Activated T-helper 9 cell treated with anti-CD3 and anti-CD28 coated beads, Interleukin-2, amount 50 U/mL, for 16 hours (primary cell): Measurements from ENCODE around the gene GMDS.

Experiments used
- DNase-seq: peaks from one replicate; pipeline ENCODE4 v3.0.0-alpha.2; 2020; ENCODE audit warnings: low read depth

The GMDS gene

DNA sequence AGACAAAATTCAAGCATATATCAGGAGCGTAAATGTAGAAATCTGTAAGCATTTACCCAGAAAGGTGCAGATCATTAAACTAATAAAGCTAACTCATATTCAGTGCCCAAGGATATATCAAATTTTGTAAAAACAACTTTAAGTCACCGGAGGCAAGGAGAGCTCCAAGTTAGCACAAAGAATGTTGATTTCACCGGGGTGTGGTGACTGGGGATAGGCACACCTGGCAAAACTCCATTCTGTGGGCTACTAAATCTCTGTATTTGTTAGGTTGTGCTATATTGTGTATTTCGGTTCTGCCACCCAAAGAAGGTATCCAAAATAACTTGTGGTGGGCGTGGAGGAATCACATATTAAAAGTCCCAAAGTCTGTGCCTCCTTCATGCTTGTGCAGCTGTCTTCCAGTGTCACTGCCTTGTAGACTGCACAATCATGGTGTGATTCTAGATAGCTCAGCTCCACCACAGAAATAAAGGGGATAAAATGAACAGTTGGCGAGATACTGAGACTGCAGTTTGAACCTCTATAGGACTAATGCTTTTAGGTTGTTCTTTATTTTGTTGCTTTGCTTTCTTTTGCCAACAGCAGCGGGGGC lies 111.6 kb downstream of the GMDS start:
- DNase-seq = no peak

DNA sequence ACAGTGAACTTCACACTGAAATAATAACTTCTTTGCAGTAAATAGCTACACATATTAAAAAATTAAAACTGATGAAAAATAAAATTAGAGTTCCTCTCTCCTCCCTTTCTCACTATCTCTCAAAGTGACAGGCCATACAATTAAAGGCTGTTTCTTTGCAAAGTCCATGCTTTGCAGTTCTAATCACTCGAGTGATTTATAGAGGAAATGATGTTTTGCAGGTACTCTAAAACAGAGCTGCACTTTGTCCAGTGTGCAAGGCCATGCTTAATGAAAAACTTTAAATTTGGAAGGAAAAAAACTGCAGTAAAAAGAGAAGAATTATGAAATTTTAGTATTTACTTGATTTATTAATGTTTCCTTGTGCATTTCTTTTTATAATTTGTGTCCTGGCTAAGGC lies 112.5 kb downstream of the GMDS start:
- DNase-seq = no peak

DNA sequence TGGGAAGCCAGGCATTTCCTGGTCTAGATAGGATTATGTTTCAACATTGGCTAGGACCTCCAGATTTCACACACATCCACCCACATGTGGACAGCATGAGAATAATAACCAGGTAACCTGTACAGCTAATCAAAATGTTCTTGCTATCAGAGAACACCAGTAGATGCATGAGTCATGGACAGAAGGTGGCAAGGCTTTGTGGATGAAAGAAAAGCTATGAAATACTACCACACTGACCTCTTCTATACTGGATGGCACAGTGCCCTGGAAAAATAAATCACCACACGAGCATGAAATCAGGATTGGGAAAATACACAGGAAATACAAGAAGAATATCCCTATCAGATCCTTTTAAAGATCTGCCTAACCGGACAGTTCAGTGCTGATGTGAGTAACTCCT lies 113.0 kb downstream of the GMDS start:
- no peak for DNase-seq

DNA sequence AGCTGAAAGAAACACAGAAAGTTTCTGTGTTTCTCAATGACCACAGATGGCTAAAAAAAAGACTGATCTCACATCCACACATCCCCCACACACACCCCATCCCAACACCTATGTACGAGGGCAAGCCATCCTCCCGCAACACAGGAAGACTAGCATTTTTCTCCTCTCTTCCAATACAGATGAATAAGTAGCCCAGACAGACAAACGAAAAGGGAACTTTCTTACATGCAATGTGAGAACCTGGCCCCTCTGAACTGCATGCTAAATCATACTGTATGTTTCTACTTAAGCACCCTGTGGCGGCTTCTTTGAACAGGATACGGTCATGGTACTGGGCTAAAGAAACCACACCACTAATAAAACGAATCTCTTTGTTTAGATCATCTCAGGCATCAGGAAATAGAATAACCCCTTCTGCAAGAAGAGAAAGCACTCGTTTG lies 116.2 kb downstream of the GMDS start:
- no peak for DNase-seq

DNA sequence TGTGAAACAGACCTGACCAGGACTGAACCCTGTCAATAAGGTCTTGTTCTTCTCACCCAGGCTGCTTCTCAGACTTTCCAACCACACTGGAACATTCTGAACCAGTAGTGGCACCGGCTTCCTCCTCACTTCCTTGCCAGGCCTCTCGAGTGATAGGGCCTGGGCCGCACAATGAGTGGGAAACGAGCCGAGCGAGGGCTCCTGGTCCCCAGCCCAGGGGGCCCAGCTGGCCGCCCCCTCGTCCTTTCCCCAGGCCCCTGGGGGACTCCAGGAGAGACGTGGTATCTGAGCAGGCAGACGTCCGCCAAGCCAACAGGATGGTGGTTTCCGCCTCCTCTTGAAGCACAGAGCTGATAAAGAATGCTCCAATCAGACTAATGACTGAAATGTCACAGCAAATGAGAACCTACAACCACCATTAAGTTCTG lies 117.9 kb downstream of the GMDS start:
- DNase-seq = peak; percentile 11

DNA sequence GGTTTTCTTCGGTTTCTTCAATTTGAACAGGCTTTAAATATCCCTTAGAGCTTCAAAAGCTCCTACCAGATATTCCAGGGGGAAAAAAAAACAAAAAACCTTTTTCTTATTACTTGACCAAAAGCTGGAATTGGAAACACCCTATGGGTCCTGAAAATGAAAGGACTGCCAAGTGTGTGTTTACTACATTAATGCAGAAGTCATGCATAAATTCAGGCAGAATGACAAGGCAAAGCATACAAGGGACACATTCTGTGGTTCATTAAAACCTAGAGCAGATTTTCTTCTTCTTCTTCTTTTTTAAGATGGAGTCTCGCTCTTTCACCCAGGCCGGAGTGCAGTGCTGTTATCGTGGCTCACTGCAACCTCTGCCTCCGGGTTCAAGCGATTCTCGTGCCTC lies 119.1 kb downstream of the GMDS start:
- no peak for DNase-seq

DNA sequence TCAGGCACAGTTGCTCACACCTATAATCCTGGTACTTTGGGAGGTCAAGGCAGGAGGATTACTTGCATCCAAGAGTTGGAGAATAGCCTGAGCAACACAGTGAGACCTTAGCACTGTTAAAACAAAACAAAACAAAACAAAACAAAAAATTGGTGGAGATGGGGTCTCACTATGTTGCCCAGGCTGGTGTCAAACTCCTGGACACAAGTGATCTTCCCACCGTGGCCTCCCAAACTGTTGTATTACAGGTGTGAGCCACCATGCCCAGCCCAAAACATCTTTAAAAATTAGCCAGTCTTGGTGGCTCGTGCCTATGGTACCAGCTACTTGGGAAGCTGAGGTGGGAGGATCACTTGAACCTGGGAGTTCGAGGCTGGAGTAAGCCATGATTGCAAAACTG lies 120.2 kb downstream of the GMDS start:
- DNase-seq = no peak

DNA sequence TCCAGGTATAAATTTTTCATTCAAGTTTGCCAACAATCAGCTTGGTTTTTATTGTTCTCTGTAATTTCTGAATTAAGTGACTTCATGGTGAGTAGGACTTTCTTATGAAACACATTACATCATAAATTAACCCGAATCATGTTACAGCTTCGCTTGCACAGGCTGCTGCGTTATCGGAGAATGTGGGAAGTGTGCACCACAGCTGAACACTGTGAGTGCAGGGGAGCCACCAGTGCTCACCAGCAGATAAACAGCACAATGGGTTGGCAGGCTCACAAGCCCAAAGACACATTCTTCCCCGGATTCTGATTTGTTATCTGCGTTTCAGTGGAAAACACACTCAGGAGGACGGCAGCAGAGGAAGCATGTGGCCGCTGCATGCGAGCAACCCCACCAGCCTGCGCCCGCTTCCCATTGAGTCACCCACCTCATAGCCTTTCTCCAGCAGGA lies 121.1 kb downstream of the GMDS start:
- DNase-seq = no peak

DNA sequence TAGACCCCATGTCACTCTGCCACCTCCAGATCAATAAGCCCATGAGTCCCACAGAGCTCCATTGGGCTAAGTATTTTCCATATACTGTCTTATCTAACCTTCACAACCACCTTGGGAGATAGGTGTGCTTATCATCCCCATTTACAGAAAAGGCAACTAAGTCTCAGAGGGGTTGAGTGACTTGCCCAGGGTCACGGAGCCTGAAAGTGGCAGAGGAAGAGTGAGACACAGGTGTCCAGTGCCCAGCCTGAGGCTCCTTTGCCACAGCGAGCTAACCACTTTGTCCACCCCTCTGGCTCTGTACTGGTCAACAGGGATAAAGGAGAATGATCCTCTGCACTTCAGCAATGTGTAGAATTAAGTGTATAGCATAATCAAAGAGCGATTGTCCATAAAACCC lies 124.5 kb downstream of the GMDS start:
- no peak for DNase-seq

DNA sequence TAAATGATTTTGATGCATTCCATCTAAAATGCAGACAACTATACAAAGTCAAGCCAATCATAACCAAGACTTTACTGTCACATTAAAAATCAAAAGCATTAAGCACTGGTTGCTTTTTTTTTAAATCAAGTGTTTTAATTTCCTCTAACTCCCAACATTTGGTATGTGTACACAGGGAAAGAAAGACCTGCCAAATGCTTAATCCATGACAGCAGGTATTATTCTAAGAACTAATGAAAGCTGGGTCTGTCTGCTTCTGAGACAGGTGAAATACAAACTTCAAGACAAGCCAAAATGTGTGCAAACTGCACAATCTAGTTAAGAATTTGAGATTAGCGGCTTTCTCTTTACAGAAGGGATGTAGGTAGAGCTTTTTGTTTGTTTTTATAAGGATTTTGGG lies 126.1 kb downstream of the GMDS start:
- DNase-seq = no peak

DNA sequence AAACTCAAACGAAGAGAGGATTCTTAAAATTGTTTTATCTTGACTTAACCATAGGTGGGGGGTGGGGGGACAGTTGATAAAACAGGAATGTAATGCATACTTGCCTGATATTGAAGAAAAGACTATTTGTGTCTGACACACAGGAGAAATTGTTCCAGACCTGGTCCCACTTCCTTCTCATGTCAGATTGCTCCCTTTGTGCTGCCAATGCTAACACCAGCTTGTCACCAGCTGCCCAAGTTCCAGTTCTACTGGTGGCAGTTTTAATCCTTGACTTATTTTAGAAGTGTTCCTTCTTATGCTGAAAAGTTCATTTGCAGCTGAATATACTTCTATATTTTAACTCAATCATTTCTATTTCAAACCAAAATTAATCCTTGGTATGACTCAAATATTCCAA lies 127.3 kb downstream of the GMDS start:
- DNase-seq = no peak

DNA sequence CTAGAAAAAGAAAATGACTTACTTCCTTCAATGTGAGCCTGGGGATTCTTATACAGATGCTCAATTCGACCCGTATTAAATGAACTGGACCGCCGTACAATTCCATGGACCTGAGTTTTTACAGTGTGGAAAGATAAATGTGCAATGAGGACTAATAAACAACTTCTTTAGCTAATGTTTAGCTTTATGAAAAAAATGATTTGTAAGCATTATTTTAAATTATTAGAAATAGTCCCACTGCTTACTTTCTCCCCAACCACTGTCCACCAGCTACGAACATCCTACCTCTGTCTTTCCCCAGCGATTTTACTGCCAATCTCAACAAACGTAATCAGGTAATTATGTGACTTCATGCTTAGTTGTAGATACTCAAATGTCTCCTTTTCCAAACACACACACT lies 128.0 kb downstream of the GMDS start:
- DNase-seq = no peak

DNA sequence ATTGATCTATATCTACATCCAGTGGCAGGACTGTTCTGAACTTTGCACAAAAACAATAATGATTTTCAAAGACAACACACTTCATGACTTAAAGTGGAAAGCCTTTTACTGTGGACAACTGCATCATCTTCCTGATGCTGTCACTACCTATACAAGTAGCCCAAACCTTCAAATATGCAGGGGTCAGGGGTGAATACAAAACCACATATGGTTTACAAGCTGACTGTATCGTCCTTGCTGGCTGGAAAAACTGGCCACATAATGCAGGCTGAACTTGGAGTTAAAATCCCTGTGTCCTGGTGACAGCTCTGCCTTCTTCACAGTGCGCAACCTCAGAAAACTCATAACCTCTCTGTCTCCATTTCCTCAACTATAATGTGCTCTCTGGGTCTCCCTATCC lies 128.9 kb downstream of the GMDS start:
- no peak for DNase-seq

DNA sequence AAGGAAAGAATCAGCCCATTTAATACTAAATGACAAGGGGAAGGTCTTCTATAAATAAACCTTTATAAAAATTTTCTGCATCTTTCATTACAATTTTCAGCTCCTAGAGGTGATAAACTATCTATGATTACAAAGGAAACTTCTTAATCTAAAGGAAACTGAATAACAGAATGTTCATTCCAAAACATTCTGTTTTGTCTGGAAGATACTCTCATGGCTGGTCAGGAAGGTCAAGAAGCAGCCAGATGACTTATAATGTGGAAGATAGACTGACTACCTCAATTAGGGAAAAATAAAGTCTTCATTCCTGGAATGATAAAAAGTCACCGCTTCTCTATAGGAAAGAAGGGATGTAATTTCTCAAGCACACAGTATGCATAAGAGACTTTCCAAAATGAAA lies 131.3 kb downstream of the GMDS start:
- no peak for DNase-seq

DNA sequence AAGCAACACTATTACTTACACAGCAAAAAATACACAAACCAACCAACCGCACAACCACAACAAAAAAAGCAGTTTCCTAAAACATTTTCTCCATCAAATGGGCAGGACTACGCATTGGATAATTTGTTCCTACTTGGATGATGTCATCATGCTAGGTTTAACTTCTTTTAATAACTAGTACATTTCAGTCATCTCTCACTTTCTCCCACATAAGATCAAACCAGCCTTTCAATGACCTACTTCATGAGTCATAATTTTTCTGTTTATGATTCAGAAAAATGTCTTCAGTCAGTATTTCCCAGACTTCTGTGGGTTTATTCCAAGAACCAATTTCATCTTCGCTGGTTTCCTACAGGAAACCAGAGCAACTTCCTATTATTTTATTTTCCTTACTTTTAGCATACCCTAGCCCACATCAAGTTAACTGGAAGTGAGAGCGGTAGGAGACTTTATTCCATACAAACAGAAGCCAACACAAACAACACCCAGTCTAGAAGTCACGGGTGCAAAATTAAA lies 134.2 kb downstream of the GMDS start:
- DNase-seq = no peak

DNA sequence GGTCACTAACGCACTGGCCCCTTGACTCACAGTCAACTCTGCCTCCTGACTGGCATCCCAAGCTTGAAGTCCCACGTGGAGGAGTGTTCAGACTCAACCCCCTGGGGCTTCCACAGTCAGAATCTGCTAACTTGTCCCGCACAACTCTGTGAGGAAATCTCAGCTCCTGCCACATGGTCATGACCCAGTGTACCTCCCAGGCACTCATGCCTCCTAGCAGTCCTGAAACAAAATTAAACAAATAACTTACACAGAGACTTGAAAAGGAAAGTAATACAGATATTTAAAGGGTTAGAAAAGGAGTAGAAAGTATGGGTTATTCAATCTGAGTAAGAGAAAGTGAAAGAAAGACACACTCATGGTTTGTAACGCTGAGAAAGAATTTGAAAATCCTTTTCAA lies 134.9 kb downstream of the GMDS start:
- DNase-seq = no peak

DNA sequence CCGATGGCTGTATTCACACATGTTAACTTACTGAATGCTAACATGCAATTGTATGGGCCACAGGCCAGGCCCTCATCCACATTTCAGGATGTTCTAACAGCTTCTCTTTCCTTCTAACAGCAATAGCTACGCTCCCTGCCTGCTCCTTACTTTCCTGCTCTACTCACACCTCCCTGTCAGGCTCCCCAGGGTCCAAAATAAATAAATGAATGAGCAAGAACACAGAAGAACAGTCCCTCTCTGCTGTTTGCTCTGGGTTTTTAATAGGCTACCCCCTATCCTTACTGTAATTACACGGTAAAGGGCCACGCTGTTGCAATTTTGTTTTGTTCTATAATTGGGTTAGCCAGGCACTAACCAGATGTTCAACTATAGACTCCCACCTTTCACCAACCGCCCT lies 135.6 kb downstream of the GMDS start:
- DNase-seq = no peak

DNA sequence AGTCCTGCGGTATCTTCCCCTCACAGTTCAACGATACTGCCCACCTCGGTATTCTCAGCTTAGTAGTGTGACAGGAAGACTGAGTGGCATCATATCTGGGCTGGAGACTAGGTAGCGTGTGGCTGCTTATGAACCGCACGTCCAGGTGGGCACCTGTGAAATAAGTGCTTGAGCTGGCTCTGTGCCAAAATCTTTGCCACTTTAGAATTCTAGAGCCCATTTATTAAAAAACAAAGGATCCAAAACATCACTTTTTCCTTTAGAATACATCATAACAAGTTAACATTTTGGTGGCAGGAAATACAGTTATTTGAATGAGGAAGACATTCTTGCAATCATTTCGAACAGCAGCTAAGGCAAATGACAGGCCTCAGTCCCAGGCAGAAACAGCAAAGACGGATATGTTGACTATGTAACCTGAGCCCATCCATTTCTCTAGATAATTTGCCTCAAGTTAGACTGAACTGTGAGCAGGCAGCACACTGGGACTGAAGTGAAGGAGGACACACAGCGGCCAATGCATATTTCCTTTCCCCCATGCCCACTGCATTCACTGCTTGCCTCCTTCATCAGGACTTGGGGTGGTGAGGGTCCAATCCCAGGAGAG lies 136.6 kb downstream of the GMDS start:
- DNase-seq = no peak

DNA sequence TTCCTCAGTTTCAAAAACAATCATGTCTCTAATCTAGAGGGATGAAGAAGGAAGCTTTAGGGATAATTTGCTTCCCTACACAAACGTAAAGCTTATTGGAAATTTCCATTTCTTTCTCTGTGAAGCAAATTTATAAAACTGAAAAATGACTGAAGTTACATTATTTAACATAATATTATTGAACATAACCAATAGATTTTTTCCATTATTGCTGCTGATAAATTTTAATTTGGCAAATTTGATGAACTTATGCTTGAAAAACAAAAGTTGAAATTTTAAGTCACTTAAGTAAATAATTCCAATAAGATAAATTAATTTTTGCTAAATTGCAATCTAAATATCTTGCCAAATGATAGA lies 140.9 kb downstream of the GMDS start:
- no peak for DNase-seq

DNA sequence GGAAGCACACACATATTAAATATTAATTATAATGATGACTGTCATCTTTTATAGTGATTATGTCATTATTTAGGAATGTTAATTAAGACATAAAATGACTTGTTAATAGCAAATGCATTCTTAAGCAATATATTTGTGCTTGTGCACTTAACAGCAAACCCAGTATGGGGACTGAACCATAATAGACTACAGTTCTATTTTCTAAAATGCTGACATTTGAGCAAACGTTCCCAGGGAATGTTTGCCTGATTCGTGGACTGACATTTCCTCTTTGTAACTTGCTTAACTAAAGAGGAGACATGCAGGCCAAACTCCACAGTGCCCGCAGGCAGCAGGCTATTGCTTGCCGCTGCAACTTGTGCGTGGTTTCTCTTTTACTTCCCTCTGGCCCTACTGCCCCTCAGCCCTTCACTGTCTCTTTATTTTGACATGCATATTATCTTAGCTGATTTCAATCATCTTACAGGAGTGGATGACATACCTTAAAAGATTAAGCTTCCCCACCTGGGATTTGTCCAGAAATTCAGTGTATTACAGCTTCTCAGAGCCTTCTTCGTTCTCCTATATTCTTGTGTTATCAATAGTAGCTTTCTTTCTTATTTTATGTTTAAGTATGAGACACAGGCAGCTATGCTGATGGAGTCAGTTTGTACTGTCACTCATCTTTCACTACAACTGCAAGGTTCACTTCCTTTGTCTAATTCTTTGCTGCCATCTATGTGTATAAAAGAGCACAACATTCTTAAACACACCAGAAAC lies 141.5 kb downstream of the GMDS start:
- DNase-seq = no peak

DNA sequence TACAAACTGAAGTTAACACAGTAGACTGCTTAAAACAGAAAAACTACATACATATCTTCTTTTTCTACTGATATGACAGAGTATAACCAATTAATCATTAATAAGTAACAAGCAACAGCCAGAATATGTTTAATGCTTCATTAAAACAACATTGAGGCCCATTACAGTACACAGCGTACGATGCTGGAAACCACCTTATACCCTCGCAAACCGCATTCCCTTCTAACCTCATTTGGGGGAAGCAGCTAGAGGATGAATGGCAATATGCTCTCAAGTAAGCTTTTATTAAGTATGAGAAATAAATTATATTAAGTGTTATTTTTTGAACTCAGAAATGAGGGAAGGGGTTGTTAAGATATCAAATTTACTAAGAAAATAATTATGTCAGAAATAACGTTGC lies 142.4 kb downstream of the GMDS start:
- DNase-seq = no peak

DNA sequence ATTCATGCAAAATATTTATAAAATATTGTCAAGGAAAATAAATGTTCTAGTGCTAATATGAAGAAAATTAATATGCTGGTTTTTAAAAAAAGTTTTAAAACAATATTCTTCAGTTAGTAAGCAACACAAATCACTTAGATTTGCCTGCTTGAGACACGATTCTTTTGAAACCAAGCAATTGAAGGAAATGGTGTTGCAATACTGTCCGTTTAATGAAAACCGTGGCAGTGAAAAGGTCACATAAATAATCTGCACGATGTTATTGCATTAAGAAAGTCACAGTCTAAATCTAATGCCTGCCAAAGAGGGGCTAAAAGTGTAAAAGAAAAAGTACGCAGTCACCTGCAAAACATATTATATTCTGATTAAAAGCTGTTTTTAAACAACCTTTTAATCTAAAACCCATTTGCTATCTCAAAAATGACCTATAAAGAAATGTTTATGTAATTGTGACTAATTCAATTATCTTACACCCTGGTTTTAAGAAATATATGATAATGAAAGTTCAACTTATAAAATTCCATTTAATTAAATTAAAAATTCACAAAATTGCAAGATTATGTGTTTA lies 143.0 kb downstream of the GMDS start:
- DNase-seq = no peak

DNA sequence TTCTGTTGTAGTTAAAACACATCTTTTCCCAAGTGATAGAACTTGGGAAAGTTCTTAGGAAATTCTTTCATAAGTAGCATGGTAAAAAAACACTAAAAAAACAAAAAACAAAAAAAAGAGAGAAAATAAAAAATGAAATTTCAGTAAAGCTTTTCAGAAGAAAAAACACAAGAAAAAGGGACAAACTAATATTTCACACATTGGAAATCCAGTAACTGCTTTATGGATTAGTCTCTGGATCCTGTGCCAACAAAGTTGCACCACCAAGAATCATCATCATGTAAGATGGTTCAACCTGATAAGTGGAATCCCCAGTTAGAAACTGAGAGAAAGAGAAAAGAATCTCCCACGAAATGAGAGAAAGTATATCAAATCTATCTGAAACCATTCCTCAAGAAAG lies 144.2 kb downstream of the GMDS start:
- no peak for DNase-seq
